Measurements from ENCODE around the gene ARHGEF7.

The ARHGEF7 gene

GRCh38 chr13:111291908-111292307 is 176.8 kb downstream of the ARHGEF7 start:
- TF ChIP-seq CTCF (conservative IDR thresholded peaks at IDR 0.05; ENCODE audit: control insufficient read depth, insufficient read depth, low read depth, low read length), result no peak
- no peak overlapping the region for H3K4me3 ChIP-seq (ENCODE audit: control insufficient read depth, low read depth, low read length)
- DNase-seq (ENCODE audit: low read depth), result no peak

GRCh38 chr13:111292710-111293485 is 177.8 kb downstream of the ARHGEF7 start:
- no peak overlapping the region for H3K4me3 ChIP-seq (ENCODE audit: control insufficient read depth, low read depth, low read length)
- no peak for DNase-seq (ENCODE audit: low read depth)
- no peak for TF ChIP-seq CTCF (conservative IDR thresholded peaks at IDR 0.05; ENCODE audit: control insufficient read depth, insufficient read depth, low read depth, low read length)

- TF ChIP-seq CTCF (conservative IDR thresholded peaks at IDR 0.05; ENCODE audit: control insufficient read depth, insufficient read depth, low read depth, low read length), result no peak
- no peak for DNase-seq (ENCODE audit: low read depth)
- H3K4me3 ChIP-seq (ENCODE audit: control insufficient read depth, low read depth, low read length), result no peak overlapping the region
These were observed 180.8 kb downstream of the ARHGEF7 start for GRCh38 chr13:111295886-111296285.

GRCh38 chr13:111296417-111296816 is 181.3 kb downstream of the ARHGEF7 start:
- DNase-seq (ENCODE audit: low read depth), result no peak

GRCh38 chr13:111298214-111298975 is 183.3 kb downstream of the ARHGEF7 start:
- DNase-seq (ENCODE audit: low read depth), result no peak
- no peak overlapping the region for H3K4me3 ChIP-seq (ENCODE audit: control insufficient read depth, low read depth, low read length)
- TF ChIP-seq CTCF (conservative IDR thresholded peaks at IDR 0.05; ENCODE audit: control insufficient read depth, insufficient read depth, low read depth, low read length), result no peak

More at GRCh38 chr13:111296417-111296816, 181.3 kb downstream of the ARHGEF7 start:
- H3K4me3 ChIP-seq (ENCODE audit: control insufficient read depth, low read depth, low read length), result no peak overlapping the region
- no peak for TF ChIP-seq CTCF (conservative IDR thresholded peaks at IDR 0.05; ENCODE audit: control insufficient read depth, insufficient read depth, low read depth, low read length)

GRCh38 chr13:111302045-111302726 is 187.1 kb downstream of the ARHGEF7 start:
- H3K4me3 ChIP-seq (ENCODE audit: control insufficient read depth, low read depth, low read length), result no peak overlapping the region
- DNase-seq (ENCODE audit: low read depth), result no peak
- TF ChIP-seq CTCF (conservative IDR thresholded peaks at IDR 0.05; ENCODE audit: control insufficient read depth, insufficient read depth, low read depth, low read length), result no peak
